HG03378 (cell line): ENCODE data around the gene RBFOX1.

ENCODE experiments used
- ATAC-seq: cut with Tn5 transposase; IDR thresholded peaks from one replicate; pipeline ENCODE4 v1.9.1; 2021; ENCODE audit warnings: mild to moderate bottlenecking, moderate library complexity; ENCODE audit not compliant: unreplicated experiment

Gene RBFOX1

DNA sequence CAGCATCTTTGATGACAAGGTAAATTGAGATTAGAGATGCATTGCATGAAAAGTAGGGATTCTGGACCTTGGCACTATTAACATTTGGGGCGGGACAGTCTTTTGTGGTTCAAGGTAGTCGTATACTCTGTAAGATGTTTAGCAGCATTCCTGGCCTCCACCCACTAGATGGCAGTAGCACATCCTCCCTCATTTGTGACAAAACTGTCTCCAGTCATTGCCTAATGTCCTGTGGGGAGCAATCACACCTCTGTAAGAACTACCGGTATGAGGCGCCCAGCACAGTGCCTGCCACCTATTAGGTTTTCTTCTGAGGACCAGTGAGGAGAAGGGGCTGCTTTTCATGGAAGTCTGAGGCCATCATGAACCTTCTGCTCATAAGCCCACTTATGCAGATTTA lies 180.8 kb downstream of the RBFOX1 start:
- no peak for ATAC-seq

DNA sequence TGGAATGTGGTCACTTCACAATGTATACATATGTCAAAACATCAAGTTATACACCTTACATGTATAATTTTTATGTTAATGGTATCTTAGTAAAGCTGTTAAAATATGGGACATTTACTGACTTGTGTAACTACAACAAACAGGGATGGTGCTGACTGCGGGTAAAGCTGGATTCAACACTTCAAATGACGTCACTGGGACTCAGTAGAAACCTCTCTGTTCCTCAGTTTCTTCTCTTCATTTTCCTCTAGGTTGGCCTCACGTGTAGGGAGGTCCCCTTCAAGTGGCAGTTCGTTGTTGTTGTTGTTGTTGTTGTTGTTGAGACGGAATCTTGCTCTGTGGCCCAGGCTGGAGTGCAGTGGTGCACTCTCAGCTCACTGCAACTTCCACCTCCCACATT lies 182.9 kb downstream of the RBFOX1 start:
- no peak for ATAC-seq

DNA sequence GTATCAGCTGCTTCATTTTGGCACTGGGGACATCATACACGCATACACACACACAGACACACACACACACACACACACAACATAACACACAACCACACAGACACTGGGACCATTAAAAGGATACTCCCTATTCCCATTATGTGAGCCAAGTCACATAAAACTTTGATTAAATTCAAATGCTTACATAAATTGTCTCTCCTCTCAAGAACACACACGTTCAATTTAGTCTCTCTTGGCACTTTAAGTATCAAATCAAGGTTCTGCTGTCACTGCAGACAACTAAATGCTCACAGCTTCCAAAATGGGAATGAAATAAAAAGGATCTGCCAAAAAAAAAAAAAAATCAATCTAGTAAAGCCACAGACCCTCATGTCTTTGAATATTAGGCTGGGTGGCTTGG lies 184.9 kb downstream of the RBFOX1 start:
- ATAC-seq: no peak

DNA sequence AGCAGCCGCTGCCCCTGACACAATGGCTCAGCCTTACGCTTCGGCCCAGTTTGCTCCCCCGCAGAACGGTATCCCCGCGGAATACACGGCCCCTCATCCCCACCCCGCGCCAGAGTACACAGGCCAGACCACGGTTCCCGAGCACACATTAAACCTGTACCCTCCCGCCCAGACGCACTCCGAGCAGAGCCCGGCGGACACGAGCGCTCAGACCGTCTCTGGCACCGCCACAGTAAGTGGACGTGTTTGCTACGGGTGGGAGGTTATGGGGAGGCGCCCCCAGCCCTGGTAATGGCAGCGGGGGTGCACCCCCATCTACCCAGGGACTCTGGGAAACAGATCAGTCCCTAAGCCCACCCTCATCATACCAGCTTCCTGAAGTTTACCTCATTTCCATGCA lies 185.5 kb downstream of the RBFOX1 start:
- ATAC-seq: no peak

DNA sequence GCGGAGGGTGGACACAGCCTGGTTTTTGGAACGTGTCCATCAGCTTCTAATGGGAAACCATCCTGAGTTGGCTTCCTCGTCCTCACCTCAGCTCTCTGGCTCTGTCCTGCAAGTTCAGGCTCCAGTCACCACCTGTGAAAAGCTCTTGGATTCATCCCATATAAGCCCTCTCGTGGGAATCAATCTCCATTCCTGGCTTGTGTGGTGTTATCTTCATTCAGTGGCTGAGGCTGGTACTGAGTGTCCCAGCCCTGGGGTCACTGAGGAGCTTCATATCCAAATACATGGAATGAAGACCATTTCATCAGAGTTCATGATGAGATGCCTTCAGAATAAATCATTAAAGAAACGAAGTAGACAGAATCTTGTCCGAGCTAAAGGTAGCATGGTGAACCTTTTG lies 189.2 kb downstream of the RBFOX1 start:
- no peak for ATAC-seq

DNA sequence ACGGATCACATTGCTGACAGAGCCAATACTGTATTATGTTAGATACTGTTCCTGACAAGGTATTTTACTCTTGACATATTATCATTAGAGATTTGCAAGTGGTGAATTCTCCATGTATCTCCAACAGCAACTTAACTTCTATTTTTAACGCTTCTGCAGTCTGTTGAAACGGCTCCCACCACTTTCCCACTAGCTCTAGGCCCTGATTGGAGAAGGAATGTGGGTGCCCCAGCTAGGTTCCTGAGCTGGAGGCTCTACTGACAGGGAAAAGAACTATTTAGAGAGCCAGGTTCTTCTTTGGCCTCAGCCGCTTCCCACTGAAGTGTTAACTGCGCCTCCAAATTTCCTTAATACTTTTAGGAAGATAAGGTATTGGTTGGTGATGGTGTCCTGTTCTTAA lies 191.8 kb downstream of the RBFOX1 start:
- ATAC-seq: no peak

DNA sequence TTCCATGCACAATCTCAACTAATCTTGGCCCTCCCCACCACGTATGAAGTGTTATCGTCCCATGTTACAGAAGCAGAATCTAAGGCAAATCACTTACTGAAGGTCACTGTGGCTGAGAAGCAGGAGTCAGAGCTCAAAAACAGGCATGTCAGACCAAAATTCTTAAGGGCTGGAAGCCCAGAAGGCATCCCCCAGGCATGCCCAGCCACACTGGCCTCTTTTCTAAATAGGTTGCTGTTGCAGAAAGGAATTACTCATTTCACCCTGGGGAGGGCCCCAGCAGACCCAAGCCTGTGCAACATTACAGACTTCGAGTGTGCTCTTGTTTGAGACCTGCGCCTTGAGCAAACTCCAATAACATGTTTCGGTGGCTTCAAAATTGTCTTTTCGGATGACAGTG lies 194.1 kb downstream of the RBFOX1 start:
- no peak for ATAC-seq

DNA sequence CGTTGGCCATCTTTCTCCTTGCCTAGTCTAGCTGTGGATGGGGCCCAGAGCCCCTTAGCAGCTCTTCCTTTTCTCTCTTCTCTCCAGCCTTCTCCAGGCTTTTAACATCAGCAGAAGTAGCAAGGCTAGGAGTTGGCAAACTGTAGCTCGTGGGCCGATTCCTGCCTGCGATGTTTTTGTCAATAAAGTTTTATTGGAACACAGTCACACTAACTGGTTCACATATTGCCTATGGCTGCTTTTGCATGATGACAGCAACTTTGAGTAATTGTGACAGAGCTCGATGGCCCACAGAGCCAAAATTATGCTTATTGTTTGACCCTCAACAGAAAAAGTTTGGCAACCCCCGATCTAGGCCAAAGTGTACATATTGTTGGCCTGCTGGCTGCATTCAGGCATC lies 199.9 kb downstream of the RBFOX1 start:
- no peak for ATAC-seq

DNA sequence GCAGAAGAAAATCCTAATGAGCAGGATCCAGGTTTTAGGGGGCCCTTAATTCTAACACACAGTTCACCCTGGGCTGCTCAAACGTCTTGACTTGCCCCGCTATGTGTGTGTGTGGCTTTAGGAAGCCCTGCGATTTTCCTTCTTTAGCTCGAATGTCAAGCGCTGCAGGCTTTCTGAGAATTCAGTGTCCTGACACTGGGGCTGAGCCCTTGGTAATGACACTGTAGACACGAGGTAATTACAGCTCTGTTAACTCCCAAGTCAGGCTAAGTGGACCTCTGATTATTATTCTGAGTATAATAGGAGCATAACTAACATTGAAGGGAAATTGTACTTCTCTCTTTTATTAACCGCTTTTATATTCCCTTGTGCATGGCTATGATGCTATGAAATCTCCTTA lies 202.1 kb downstream of the RBFOX1 start:
- no peak for ATAC-seq

DNA sequence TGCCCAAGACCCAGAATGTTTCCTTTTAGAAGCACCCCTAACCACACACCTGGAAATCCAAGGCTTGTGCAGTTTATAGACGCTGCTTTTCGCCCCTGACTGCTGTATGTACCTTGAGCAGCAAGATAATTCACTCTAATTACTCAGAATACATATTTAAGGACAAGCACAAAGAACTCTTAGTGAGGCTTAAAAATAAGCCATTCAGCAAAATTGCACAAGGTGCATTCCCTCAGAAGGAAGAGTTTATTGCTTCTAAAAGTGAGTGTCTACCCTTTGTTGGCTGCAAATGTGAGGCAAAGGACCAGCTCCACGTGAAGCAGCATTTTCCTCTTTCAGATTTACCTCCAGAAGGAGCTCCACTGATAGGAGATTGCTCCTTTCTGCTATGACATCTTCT lies 208.4 kb downstream of the RBFOX1 start:
- no peak for ATAC-seq

DNA sequence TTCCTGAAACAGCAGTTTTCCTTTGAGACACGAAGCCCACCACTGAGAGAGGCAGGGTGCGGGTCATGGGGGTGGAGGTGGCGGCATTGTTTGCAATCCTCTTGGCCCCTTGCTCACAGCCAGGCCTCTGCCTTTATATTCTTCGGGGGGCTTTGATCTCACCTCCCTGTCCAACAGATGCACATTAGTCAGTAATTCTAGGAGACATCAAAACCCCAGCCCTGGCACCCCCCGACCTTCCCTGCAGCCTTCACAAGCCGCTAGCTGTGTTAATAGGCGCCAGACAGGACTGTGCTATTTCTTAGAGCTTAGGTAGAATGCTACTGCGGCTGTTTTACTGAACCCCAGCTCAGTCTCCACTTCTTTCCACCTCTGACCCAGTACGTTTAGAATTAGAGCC lies 212.6 kb downstream of the RBFOX1 start:
- no peak for ATAC-seq

DNA sequence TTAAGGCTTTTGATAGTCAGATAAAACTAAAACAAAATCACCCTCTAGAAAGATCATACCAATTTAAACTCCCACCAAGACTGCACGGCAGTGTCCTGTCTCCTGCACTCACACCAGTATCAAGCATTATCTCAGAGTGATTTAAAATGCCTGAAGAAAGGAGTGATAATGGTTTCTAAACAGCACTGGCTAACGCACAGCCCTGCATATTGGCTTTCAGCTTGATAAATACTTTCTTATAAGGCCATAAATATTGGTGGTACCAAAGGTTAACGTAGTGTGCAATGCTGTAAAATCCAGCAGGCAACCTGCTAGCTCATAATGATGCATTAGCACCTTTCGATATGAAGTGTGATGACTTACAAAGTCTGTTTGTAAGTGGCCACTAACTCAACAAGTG lies 214.3 kb downstream of the RBFOX1 start:
- ATAC-seq: no peak

DNA sequence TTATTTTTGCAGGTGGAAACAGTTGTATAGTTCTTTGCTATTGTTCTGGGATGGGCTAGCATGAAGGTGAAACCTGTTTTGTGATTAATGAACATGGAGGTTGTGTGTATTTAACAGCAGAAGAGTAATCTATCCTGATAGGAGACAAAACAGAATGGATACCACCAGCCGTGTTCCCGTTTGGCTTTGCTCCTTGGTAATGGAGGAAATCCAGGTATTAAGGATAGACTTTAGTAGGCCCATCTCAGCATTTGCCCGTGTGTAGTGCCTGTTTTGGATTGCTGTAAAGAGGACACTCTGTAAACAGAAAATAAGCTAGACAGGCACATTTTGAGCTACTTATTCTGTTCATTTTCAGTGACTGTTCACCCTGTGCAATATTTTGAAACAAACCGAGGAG lies 215.1 kb downstream of the RBFOX1 start:
- ATAC-seq: no peak

DNA sequence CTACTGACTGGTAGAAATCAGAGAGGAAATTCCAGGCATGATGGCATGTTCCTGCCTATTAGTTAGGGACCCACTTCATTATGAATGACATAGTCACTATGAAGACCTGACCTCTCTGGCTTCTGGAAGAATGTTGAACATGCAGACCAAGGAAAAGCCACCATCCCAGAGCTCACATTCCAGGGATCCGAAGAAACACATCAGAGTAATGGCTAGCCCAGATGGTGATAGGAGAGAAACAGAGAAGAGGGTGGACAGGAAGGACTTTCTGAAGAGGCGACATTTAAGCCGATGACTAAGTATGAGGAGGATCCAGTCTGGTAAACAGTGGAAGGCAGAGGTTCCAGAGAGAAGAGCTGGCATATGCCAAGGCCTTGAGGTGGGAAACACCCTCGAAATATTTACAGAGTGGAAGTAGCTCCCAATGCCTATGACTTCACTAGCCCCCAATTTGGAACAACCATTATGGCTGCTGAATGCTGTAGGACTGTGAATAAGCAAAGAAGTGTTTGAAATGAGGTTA lies 216.2 kb downstream of the RBFOX1 start:
- no peak for ATAC-seq

DNA sequence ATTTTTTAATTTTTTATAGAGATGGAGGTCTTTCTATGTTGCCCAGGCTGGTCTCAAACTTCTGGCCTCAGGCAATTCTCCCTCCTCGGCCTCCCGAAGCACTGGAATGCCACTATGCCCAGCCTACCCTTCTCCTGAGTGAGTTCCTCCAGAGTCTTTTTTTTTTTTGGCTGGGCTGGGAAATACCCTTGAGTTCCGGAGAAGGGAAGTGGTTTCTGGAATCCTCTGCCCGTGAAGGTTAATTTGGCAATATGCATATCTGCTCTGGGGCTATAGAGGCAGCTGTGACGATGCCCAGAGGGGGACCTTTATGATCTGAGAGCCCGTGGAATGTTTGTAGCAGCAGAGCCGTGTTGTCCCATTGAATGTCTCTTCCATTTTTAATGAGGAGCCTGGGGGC lies 217.5 kb downstream of the RBFOX1 start:
- ATAC-seq: no peak

DNA sequence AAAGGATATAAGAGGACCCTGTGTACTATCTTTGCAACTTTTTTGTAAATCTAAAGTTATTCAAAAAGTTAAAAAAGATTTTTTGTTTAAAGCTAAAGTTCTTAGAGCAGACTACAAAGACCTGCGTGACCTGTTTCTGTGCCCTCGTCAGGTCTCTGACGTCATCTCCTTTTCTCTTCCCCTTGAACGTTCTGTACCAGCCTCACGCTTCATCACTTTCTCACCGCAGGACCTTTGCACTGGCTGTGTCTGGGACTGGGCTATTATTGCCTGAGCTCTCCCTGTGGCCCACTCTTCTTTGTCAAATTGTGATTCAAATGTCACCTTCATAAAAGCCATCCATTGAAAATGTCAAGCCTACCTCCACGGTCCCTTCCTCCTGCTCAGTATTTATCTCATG lies 222.8 kb downstream of the RBFOX1 start:
- ATAC-seq: no peak

DNA sequence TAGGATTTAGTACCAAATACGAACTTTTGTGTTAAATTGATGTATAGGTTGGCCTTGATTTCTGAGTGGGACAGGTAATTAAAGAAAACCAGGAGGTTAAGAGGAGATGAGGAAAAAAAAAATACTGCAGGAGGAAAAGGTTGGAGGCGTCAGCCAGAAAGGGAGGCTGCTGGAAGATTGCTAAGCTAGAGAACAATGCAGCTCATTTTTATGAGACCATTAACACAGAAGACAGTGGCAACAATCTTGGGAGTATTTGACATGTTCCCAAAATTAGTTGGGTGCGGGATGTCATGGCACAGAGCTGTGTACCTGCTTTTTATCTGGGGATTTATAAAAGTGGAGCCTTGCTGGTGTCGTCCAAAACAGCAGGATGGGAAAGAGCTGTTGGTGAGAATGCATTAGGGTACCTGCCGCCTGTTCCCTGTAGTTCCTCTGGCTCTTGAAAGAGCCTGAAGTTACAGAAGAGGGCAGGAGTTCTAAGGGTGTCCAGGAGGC lies 229.3 kb downstream of the RBFOX1 start:
- no peak for ATAC-seq

DNA sequence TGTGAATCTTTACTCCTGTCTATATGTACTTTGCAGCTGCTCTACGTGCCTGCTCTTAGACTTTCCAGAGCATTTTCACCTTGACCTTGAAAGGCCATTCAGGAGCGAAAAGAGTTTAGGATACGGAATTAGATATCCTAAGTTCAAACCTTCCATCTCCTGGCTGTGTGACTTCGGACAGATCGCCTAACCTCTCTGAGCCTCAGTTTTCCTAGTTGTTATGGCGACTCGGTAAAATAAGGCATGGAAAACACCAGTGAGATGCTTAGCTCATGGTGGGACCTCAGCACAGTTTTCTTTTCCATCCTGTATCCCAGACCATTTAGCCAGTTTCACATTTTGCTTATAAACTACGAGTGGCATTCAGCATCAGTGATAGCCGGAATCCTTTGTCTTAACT lies 233.7 kb downstream of the RBFOX1 start:
- ATAC-seq: no peak

DNA sequence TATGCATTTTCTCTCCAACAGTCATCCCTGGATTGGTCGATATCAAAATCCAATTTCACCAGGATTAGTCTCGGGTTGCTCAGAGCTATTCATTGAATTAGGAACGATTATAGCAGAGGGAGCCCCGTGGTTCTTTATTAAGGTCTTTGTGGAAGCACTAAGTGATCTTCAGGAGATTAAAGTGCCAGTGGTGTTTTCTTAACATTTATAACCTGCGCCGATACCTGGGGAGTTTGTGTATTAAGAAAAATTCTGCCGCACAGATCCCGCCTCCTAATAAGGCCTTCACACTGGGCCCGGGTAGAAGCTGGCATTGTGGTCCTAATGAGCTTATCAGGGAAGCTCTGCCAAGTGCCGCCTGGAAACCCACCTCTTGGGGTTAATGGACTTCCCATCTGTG lies 238.7 kb downstream of the RBFOX1 start:
- ATAC-seq: no peak

DNA sequence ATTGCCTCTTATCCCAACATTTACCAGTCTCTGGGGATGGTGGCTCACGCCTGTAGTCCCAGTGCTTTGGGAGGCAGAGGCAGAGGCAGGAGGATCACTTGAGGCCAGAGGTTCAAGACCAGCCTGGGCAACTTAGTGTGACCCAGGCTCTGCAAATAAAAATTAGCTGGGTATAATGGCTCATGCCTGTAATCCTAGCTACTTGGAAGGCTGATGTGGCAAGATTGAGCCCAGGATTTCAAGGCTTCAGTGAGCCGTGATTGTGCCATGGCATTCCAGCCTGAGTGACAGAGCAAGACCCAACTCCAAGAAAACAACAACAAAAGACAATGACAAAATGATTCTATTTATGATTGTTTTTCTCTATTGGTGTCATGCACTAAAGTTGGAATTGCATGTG lies 244.9 kb downstream of the RBFOX1 start:
- no peak for ATAC-seq

DNA sequence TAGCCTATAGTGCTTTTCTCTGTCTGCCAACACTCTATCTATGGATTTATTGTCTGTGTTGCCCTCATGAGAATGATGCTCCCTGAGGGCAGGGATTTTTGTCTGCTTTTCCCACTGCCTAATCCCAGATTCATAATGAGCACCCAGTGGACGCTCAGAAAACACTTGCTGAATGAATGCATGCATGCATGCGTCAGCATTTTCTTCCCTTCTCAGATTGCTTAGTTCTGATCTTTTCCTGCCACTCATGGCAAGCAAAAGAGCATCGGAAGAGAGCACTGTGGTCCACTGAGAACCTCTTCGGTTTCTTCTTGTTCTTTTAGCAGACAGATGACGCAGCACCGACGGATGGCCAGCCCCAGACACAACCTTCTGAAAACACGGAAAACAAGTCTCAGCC lies 246.8 kb downstream of the RBFOX1 start:
- no peak for ATAC-seq

DNA sequence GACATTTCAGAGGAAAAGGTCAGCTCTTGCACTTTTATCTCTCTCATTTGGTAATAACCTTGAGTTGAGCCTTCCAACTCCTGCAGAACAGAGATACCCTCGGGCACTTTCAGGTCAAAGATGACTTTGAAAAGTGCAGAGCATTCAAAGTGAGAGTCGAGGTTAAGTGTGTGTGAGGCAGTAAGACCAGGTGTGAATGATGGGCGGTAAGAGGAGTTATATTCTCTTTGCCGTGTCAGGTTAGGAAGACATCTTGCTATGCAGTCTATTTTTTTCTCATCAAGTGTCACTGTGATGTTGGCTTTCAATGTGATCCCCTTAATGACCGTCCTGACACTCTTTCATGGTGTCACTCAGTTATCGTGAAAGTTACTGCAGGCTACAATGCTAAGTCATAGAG lies 248.5 kb downstream of the RBFOX1 start:
- no peak for ATAC-seq

DNA sequence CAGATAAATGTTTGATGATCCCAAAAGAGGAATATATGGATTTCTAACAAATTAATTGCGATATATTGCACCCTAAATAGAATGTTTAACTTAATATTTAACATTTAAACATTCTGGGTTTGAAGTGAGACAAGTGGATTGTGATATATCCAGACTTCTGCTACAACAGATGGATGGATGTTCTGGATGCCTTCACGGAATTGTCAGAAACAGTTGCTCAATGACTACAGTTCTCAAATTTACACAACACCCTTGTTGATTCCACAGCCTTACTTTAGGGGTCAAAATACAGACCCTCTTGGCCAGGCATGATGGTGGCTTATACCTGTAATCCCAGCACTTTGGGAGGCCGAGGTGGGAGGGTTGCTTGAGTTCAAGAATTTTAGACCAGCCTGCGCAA lies 250.8 kb downstream of the RBFOX1 start:
- no peak for ATAC-seq

DNA sequence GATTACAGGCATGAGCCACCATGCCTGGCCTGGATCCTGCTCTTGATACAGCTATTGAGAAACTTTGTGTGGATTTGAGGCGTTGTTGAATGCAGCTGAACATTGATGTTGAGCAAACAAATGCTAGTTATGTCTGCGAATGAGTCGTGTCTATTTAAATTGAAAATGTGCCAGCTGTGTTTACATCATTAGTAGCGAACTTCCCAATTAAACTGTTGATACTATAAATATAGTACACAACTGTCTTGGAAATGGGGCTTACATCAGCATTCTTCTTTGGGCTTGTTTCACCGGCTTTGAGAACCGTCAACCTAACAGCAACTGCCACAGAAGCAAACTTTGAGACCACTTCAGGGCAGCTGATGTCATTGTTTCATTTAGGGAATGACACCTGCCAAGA lies 251.9 kb downstream of the RBFOX1 start:
- no peak for ATAC-seq
